ENCODE measurements around the gene WNT3.
"Not testable (repeated sequence)": the region's sequence is repeated elsewhere in the genome, so short reads cannot be mapped to it uniquely, and the experiment has no call there.

WNT3 gene

GRCh38 chr17:46818316-46818928 is at the start of gene WNT3:
Gene WNT3 (minus strand): TSS chr17:46818692. CDS start chr17:46818597, 95 bp downstream.
- peak in 1 of 3 donors; percentile 42 for DNase-seq (ENCODE audit: low read depth in 3 of 3, low spot score in 1 of 3)

DNA sequence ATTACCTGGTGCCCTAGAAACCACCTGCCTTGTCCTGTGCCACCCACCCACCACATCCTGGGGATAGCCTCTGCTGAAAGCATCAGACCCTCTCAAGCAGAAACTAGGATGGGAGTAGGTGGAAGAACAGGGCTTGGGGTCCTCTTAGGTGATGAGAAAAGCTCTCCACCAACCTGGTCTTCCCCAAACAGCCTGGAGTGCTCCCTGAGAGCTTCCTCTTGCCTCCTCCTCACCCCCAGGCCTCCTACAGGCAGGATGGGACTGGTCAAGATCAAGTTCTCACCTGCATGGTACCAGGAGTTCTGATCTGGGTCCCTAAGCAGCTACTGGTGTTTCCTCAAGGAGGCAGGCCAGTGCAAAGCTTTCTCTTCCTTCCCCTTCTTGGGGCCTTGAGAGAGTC is 48.3 kb upstream of the WNT3 start:
- no peak for DNase-seq (ENCODE audit: low read depth in 3 of 3, low spot score in 1 of 3)

- DNase-seq (ENCODE audit: low read depth in 3 of 3, low spot score in 1 of 3) = no peak
These were observed 47.8 kb upstream of the WNT3 start for GRCh38 chr17:46866325-46866724.

DNA sequence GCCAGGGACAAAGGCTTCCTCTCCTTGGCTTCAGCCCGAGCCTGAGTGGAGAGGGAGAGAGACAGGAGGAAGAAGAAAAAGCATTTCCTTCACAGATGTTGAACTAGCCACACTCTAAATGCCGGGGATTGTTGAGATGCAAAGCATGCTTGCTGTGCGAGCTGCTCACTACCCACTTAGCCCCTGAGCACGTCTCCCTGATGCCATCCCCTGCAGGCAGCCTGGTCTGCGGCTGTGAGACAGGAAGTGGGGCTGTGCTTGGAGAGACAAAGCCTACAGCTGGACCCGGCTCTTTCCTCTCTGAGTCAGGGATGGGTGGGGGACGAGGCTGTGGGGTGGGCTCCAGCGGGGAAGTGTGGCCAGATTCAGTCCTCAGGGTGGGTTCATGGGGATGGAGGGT is 46.6 kb upstream of the WNT3 start:
- DNase-seq (ENCODE audit: low read depth in 3 of 3, low spot score in 1 of 3) = no peak

DNA sequence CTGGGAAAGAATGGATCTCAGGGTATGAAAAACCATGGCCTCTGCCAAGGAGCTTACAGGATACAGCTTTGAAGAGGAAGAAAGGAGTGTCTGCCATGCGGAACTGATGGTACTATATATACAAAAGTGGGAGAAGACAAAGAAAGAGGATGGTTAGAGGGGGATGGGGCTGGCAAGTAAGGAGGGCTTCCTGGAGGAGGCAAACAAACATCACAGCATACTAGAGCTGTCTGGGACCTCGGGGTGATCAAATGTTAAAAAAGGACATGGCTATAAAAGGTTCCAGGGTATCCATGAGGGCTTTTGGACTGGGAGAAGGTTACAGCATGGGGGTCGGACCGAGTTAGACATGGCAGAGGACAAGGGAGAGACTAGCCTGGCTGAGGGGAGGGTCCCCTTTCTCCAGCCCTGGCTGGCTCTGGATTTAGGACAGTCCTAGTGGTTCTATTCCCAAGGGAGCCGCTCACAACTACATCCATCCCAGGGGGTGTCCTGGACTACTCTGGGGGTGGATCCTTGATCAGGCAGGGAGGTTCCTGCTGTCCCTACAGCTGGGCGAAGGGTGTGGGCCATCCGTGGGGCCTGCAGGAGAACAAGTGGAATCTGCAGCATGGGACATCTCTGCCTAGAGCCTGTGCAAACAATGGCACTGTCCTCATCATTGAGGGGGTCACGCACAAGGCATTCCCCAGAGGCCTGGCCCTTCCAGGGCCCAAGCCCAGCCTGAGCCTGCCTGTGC is 45.1 kb upstream of the WNT3 start:
- no peak for DNase-seq (ENCODE audit: low read depth in 3 of 3, low spot score in 1 of 3)

GRCh38 chr17:46862949-46863348 is 44.5 kb upstream of the WNT3 start:
- DNase-seq (ENCODE audit: low read depth in 3 of 3, low spot score in 1 of 3) = no peak

DNA sequence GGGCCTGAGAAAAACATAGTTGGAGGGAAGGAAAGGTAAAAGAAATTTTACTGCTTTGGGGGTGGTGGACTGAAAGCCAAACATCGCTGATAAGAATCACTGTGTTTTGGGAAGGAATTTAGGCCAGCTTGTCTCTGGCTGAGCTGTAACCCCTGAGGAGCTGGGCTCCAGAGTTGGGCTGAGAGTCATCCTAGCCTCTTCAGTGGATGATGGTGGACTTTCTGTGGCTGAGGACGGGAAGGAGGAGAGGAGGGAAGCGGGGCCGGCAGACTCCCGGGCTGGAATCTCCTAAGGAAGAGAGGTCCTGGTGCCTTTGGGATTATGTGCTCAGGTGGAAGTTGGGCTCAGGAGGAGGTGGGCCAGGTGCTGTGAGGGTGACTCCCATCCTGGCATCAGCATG is 41.5 kb upstream of the WNT3 start:
- no peak for DNase-seq (ENCODE audit: low read depth in 3 of 3, low spot score in 1 of 3)

DNA sequence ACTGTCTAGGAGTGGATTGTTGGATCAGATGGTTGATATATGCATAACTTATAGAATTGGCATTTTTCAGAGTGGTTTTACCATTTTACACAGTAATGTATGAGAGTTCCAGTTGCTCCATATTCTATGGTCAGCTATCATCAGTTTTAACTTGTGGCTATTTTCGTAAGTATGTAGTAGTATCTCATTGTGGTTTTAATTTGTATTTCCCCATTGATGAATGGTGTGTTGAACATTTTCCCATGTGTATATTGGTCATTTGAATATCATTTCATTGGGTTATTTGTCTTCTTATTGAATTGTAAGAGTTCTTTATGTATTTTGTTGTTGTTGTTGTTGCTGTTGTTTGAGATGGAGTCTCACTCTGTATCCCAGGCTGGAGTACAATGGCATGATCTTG is 39.1 kb upstream of the WNT3 start:
- DNase-seq (ENCODE audit: low read depth in 3 of 3, low spot score in 1 of 3) = no peak

GRCh38 chr17:46854948-46855347 is 36.5 kb upstream of the WNT3 start:
- no peak for DNase-seq (ENCODE audit: low read depth in 3 of 3, low spot score in 1 of 3)

DNA sequence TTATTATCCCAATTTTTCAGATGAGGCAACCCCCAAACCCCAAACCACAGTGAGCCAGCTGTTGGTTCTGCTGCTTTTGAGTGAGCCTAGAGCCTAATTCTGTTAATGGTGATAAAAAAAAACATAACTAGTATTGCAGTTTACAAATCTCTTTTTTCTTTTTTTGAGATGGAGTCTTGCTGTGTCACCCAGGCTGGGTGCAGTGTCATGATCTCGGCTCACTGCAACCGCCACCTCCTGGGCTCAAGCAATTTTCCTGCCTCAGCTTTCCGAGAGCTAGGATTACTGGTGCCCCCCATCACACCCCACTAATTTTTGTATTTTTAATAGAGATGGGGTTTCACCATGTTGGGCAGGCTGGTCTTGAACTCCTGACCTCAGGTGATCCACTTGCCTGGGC is 36.0 kb upstream of the WNT3 start:
- DNase-seq (ENCODE audit: low read depth in 3 of 3, low spot score in 1 of 3) = no peak

DNA sequence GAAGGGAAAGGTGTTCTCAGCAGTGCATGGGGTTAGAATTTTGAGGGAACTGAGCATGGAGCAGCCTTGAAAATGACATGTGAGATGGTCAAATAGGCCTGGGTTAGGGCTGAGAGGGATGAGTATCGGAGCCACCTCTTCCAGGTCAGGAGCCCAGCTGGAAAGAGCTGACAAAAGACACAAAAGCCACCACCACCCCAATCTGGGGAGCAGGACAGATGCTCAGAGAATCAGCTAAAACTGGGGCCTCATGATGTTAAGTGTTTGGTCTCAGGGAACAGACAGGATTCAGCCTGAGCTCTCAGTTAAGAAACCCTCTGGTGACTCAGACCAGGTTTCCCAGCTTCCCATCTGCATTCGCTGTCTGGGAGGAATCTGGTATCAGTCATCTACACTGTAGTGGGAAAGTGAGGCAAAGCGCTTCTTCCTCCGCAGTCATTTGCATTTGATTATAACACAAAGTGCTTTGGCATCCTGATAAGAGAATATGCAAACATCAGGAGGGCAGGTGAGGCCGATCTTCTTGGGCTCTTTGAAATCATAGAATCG is 35.5 kb upstream of the WNT3 start:
- no peak for DNase-seq (ENCODE audit: low read depth in 3 of 3, low spot score in 1 of 3)

DNA sequence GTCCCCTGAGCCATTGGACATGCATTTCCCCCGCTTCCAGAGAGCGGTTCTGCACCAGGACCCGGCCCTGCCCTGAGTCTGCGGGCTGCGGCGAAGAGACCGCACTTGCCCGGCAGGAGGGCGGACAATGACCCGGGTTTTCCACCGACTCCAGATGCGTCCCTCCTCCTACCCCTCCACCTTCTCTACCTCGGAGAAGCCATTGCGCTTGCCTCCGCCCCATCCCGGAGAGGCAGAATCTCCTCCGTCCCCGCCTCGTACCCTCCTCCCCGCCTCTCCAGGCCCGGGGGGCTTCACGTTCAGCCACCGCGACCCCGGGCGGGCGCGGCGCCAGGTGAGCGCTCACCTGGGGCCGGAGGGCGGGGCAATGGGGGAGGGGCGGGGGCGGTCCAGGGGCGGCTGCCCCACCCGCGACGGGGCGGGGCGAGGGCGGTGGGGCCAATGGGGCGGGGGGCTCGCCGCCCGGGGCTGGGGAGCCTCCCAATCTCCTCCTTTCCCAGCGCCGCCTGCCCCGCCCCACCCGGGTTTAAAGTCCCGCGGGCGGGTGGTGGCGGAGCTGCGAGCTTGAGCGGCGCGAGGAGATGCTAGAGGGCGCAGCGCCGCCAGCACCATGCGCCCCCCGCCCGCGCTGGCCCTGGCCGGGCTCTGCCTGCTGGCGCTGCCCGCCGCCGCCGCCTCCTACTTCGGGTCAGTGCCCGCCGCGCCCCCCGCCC is 32.7 kb upstream of the WNT3 start, which contains the start of gene WNT9B:
Gene WNT9B (plus strand): TSS at position 555 of the 713 bp plus-strand sequence. CDS start 56 bp downstream, at position 611.
- no peak for DNase-seq (ENCODE audit: low read depth in 3 of 3, low spot score in 1 of 3)

- DNase-seq (ENCODE audit: low read depth in 3 of 3, low spot score in 1 of 3) = no peak
These were observed 32.2 kb upstream of the WNT3 start for GRCh38 chr17:46850688-46851028.

- no peak for DNase-seq (ENCODE audit: low read depth in 3 of 3, low spot score in 1 of 3)
These were observed 30.0 kb upstream of the WNT3 start for GRCh38 chr17:46848534-46848933.

DNA sequence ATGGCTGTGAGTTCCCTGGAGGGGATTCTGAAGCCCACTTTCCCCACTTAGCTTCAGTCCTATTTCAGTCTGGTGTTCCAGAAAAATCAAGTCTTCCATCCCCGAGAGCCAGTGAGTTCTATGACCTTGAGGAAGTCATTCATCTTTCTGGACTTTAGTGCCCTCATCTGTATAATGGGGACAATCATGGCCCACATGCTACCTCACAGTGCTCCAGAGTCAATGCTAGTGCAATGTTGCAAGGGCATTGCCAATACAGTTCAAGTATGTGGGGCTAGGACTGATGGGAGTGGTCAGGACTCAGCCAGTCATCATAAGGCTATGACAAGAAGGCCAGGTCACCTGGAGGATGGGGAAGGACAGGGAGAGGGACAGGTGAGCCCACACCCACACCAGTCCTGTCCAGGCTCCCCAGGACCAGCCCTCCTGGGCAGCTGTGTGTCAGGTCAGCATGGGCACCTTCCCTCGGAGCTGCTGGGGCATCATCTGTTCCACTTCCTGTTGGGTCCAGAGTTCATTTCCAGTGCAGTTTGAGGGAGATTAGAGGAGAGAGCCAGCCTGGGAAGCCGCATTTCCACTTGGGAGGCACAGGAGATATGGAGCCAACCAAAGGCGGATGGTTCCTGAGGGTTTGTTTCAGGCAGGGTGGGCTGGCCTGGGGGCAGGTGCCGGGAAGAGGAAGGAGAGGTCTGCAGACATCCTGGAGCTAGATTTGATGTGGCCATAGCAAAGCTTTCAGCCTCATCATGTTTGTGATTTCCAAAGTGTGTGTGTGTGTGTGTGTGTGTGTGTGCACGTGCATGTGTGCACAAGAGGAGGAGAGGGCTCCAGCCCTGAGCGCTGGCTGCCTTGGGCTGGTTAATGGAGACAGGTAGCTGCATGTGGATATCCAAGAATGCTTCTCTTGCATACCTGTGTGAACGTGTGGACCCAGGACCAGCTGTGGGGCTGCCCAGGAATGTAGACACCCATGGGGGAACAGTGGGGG is 29.0 kb upstream of the WNT3 start:
- DNase-seq (ENCODE audit: low read depth in 3 of 3, low spot score in 1 of 3) = no peak

GRCh38 chr17:46842835-46843234 is 24.3 kb upstream of the WNT3 start:
- DNase-seq (ENCODE audit: low read depth in 3 of 3, low spot score in 1 of 3) = no peak

DNA sequence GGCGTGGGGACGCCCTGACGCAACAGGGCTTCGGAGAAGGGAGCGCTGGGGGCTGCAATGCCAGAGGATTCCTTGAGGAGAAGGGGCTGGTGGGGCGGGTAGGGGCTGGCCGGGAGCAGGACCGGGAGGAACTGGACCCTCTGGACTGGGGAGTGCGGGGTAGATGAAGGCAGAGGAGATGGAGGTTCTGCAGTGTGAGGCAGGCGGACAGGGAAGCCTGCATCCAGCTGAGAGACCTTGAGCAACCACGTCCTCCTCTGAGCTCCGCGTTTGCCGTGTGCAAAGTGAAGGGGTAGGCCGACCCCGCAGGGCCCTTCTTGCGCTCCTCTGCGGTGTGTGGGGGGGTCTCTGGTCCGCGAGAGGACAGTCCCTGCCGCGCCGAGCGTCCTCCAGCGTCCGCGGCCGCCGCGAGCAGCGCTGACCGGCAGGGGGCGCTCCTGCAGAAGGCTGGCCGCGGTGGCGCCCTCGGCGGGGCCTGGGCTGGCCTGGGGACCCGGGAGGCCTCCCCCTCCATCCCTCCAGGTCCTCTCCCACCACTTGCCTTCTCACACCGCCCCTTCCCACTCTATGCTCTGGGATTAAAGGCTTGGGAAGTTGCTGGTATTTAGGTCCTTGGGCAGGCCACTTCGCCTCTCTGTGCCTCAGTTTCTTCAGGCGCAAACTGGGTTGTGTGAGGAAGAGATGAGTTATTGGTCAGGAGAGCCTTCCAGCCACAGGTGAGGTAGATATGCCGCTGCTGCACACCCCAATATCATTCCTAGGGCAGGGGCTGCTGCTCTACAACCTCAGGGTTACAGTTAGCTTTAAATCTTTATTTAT is 23.3 kb upstream of the WNT3 start:
- no peak for DNase-seq (ENCODE audit: low read depth in 3 of 3, low spot score in 1 of 3)

- not testable (repeated sequence) for DNase-seq (ENCODE audit: low read depth in 3 of 3, low spot score in 1 of 3)
These were observed 22.1 kb upstream of the WNT3 start for GRCh38 chr17:46840596-46840995.

DNA sequence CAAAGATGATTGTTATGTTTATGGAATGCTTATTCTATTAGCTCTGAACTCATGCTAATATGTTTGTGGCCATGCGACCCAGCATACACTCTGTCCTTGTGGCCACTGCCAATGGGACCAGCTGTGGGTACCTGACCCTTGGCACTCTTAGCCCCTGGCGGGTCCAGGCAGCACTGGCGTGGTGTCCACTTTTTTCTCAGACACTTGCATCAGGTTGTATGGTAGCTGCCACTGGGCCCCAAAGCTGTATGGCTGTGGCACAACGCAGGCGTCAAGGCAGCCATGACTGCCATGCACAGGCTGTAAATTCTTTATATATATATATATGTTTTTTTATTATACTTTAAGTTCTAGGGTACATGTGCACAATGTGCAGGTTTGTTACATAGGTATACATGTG is 20.7 kb upstream of the WNT3 start:
- no peak for DNase-seq (ENCODE audit: low read depth in 3 of 3, low spot score in 1 of 3)

DNA sequence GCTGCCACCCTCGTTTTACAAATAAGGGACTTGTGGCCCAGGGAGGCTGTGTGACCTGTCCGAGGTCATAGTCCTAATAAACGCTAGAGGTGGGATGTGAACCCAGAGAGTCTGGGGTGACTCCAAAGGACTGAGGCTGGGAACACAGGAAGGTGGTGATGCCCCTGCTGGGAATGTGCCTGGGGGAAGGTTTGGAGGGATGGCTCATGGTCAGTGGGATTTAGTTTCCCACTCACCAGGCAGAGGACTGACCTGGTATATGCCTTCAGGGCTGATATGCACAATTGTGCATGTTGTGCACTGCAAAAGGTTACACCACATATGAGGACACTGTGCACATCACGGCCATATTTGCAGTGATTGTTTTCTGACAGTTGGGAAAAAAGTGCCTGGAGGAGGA is 19.0 kb upstream of the WNT3 start:
- DNase-seq (ENCODE audit: low read depth in 3 of 3, low spot score in 1 of 3) = no peak
